Adrenal gland (tissue), 12 donors: ENCODE measurements around the gene SRC. TPM values are rescaled to one million over a fixed set of nuclear protein-coding genes. Genes with fewer than 3 reads are reported as not detected.
A peak's percentile ranks its signal among the peaks of the same experiment; 100 is the strongest.

Experiments used
- DNase-seq, 7 donors: peaks; one replicate each; pipeline ENCODE4 v3.0.0-alpha.2; 2019 to 2020
- H3K27ac ChIP-seq, 5 donors: fragments of 200-600 bp; sonication (generic) in 4 of 5; 1 replicate in 3 of 5; 2 replicates in 2 of 5; pipeline versions ENCODE4 v1.5.1 to v1.8.0; 2016 to 2020; ENCODE audit warnings: mild to moderate bottlenecking in 1 of 5
- H3K27me3 ChIP-seq: fragments of 200-600 bp; 2 replicates; pipeline ENCODE4 v1.8.0; 2021
- H3K36me3 ChIP-seq, 2 donors: fragments of 200-600 bp; replicated peaks in 1 of 2; 1 replicate in 1 of 2; 2 replicates in 1 of 2; pipeline versions ENCODE4 v1.5.1 to v1.8.0; 2018 to 2022
- H3K4me1 ChIP-seq, 2 donors: fragments of 200-600 bp; replicated peaks in 1 of 2; 1 replicate in 1 of 2; 2 replicates in 1 of 2; pipeline versions ENCODE4 v1.5.1 to v1.8.0; 2018 to 2021
- H3K4me3 ChIP-seq, 4 donors: fragments of 200-600 bp; sonication (generic) in 3 of 4; one replicate each; pipeline ENCODE4 v1.5.1; 2016 to 2018
- H3K9me3 ChIP-seq, 3 donors: fragments of 200-600 bp; sonication (generic) in 1 of 3; replicated peaks in 1 of 3; 1 replicate in 2 of 3; 2 replicates in 1 of 3; pipeline versions ENCODE4 v1.5.1 to v1.8.0; 2016 to 2021
- POLR2A ChIP-seq, 2 donors: fragments of 450-650 bp; IDR thresholded peaks; one replicate each; pipeline ENCODE4 v1.6.1; 2017; ENCODE audit warnings: antibody characterized with exemption in 2 of 2, mild to moderate bottlenecking in 2 of 2, moderate library complexity in 1 of 2
- WGBS, 4 donors: extraction: QIAGEN DNeasy Blood & Tissue Kit in 2 of 4; methylation state at CpG; one replicate each; pipeline versions ENCODE4 v1.1.5 to v1.1.7; 2013 to 2017; 5-methylcytosine and 5-hydroxymethylcytosine counted together
- intact Hi-C, 2 donors: fragments of 100-400 bp; cut with DNase I; formaldehyde crosslinking; loops; one replicate each; pipeline versions ENCODE4 v1.14.1 to v1.15.0; 2022 to 2023
- polyA plus RNA-seq, 3 donors: library from polyadenylated mRNA; stranded (reverse); fragments of 200-250 nt in 2 of 3; fragments of 350-450 nt in 1 of 3; fragmentation: Illumina TruSeq in 1 of 3; extraction: RNeasy Lipid Tissue Mini Kit (QIAGEN cat#74804) in 1 of 3; gene quantifications; one replicate each; pipeline ENCODE4 v1.2.3, GENCODE V29; 2013 to 2014
- total RNA-seq, 9 donors: library from RNA; depleted of rRNA in 4 of 9; stranded (reverse); fragments of >200 nt in 4 of 9; fragments of 120-200 nt in 1 of 9; fragmentation: NEBNext Ultra II Directional in 1 of 9; extraction: Animal tissue kit (Norgen Biotek cat#: 25700) in 1 of 9; gene quantifications; one replicate each; pipeline versions ENCODE4 v1.1.0 to v1.2.4, GENCODE V29; 2013 to 2023
- TF ChIP-seq, protein P1 (sequence below), 6 experiments: fragments of 450-650 bp in 4 of 6; fragments of 200-600 bp in 2 of 6; sonication (generic) in 1 of 6; IDR thresholded peaks; 1 replicate in 5 of 6; 2 replicates in 1 of 6; pipeline versions ENCODE4 v1.5.1 to v1.8.0; 2016 to 2021; ENCODE audit warnings: antibody characterized with exemption in 6 of 6, mild to moderate bottlenecking in 2 of 6, moderate library complexity in 1 of 6
- donor health status: healthy with polysubstance abuse.
- donor health status: Bipolar disorder and iron deficiency.
- donor health status: DM: yes; HTN: yes; CAD: no.
- donor health status: DM: no; HTN: no; CAD: no.
- donor health status: DM: no; HTN: no; CAD: no.
- donor health status: DM: yes; HTN: yes; CAD: no.

SRC gene
- total and polyA plus RNA-seq, 12 donors: 10.6 to 83.0 (median 52.7) TPM

DNA sequence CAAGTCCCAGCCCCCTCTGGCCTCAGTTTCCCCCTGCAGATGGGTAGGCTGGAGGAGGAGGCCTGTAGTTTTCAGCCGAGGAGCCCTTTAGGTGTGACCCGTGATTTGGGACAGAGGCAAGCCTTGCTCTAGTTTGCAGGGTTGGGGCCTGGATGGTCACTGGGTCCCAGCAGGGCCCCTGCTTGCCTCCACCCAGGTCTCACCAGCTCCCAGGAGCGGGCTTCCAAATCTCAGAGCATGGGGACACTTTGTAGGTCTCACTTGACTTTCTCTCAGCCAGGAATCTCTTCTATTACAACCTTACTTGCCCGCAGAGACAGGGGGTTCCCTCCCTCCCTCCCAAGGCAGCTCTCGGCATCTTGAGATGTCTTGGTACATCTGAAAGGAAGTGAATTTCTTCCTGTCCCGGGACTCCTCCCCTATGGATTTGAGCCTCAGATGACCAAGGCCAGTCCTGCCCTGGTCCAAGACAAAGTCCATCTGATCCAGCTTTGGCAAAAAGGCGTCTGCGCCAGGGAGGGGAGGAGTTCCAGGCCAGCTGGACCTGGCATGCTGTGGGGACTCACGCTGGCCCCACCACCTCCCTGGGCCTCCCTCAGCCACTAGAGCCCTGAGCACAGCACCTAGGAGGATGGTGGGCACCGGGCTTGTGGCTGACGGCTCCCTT lies 47.4 kb downstream of the SRC start:
- no peak overlapping the region for H3K27ac ChIP-seq
- peaks cover 7 to 13% of the 10 kb centered on the region in 2 donors for H3K4me1 ChIP-seq
- intact Hi-C loops: loop anchor here in 1 of 2 donors (10.0 kb wide), 1 partner anchor 199 kb away; no protein-coding TSS in a partner anchor
- WGBS, 4 donors: 62 to 77% (median 70%) methylated on average over 4 to 11 of the region's 11 CpGs
- no peaks in the 10 kb centered on the region for H3K27me3 ChIP-seq
- no peak overlapping the region for H3K4me3 ChIP-seq
- H3K36me3 ChIP-seq: peaks cover 0 to 29% of the 10 kb centered on the region in 2 donors
- no peaks in the 10 kb centered on the region for H3K9me3 ChIP-seq
- TF ChIP-seq, protein P1, sequence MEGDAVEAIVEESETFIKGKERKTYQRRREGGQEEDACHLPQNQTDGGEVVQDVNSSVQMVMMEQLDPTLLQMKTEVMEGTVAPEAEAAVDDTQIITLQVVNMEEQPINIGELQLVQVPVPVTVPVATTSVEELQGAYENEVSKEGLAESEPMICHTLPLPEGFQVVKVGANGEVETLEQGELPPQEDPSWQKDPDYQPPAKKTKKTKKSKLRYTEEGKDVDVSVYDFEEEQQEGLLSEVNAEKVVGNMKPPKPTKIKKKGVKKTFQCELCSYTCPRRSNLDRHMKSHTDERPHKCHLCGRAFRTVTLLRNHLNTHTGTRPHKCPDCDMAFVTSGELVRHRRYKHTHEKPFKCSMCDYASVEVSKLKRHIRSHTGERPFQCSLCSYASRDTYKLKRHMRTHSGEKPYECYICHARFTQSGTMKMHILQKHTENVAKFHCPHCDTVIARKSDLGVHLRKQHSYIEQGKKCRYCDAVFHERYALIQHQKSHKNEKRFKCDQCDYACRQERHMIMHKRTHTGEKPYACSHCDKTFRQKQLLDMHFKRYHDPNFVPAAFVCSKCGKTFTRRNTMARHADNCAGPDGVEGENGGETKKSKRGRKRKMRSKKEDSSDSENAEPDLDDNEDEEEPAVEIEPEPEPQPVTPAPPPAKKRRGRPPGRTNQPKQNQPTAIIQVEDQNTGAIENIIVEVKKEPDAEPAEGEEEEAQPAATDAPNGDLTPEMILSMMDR (IDR thresholded peaks at IDR 0.05): no peak
- TF ChIP-seq POLR2A (IDR thresholded peaks at IDR 0.05): no peak
- DNase-seq: peak in 1 of 7 donors; percentile 44

DNA sequence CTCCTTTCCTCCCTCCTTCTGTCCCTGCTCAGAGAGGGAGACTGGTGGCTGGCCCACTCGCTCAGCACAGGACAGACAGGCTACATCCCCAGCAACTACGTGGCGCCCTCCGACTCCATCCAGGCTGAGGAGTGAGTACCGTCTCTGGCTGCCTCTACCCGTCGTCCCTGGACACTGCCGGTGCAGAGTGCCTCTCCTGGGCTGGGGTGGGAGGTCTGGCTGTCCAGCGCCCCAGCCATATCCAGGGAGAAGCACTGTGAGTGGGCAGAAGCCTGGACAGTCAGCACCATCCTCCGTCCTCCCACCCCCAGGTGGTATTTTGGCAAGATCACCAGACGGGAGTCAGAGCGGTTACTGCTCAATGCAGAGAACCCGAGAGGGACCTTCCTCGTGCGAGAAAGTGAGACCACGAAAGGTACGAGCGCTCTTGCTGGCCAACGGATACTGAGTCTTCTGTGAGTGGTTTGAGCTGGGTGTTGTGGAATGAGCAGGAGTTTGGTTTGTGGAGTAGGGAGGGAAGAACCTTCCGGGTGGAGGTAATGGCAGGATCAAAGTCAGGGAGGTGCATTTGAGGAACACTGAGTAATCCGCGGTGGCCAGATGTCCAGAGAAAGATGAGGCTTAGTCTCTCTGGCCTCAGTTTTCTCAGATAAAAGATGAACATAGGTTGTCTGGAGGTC lies 48.1 kb downstream of the SRC start:
- no peak for DNase-seq
- H3K36me3 ChIP-seq: peaks cover 0 to 29% of the 10 kb centered on the region in 2 donors
- H3K9me3 ChIP-seq: no peaks in the 10 kb centered on the region
- H3K4me1 ChIP-seq: peaks cover 14 to 19% of the 10 kb centered on the region in 2 donors
- no peaks in the 10 kb centered on the region for H3K27me3 ChIP-seq
- 88 to 94% (median 90%) methylated on average over 17 to 22 of the region's 22 CpGs for WGBS, 4 donors
- H3K27ac ChIP-seq: no peak overlapping the region
- H3K4me3 ChIP-seq: no peak overlapping the region
- TF ChIP-seq POLR2A (IDR thresholded peaks at IDR 0.05): no peak
- TF ChIP-seq, protein P1 (IDR thresholded peaks at IDR 0.05): no peak
- intact Hi-C loops: loop anchor here in 1 of 2 donors (10.0 kb wide), 1 partner anchor 199 kb away; no protein-coding TSS in a partner anchor

DNA sequence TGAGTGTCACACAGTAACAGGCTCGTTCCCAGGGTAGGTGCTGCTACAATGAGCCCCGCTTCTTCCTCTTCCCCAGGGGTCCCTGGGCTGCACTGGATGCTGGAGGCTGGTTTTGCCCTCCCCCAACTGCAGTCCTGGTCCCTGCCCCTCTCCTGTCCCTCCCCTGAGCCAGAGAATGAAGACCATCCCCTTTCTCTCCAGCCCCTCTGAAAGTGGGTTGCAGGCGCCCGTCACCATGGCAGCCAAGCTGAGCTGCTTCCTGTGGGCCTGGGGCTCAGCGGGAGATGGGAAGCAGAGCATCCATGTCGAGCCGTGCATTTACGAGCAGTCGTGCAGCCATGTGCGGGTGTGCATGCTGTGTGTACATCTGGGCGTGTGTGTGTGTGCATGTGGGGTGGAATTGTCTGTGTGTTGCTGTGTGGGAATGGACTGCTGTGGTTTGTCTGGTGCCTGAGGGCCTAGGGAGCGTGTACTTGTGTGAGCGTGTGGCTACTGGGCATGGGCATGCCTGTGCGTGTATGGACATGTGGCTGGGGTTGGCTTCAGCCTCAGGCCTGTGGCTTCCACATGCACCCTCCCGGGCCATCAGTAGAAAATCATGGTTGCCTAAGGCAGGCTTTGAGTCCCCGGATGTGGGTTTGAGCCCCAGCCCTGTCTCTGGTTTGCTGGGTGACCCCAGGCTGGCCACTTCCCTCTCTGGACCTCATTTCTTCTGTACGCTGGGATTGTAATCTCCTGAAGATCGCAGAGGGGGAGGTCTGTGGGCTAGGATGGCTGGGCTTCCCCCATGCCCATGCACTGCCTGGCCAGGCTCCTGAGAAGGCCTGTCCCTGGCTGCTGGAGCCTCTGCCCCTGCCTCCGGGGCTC lies 48.8 kb downstream of the SRC start:
- no peaks in the 10 kb centered on the region for H3K27me3 ChIP-seq
- peaks cover 15 to 19% of the 10 kb centered on the region in 2 donors for H3K4me1 ChIP-seq
- WGBS, 4 donors: 86 to 93% (median 87%) methylated on average over 15 to 19 of the region's 19 CpGs
- no peak overlapping the region for H3K27ac ChIP-seq
- no peak overlapping the region for H3K4me3 ChIP-seq
- H3K9me3 ChIP-seq: no peaks in the 10 kb centered on the region
- intact Hi-C loops: loop anchor here in 1 of 2 donors (10.0 kb wide), 1 partner anchor 200 kb away; no protein-coding TSS in a partner anchor
- DNase-seq: no peak
- H3K36me3 ChIP-seq: peaks cover 0 to 30% of the 10 kb centered on the region in 2 donors
- TF ChIP-seq, protein P1 (IDR thresholded peaks at IDR 0.05): no peak
- TF ChIP-seq POLR2A (IDR thresholded peaks at IDR 0.05): no peak

DNA sequence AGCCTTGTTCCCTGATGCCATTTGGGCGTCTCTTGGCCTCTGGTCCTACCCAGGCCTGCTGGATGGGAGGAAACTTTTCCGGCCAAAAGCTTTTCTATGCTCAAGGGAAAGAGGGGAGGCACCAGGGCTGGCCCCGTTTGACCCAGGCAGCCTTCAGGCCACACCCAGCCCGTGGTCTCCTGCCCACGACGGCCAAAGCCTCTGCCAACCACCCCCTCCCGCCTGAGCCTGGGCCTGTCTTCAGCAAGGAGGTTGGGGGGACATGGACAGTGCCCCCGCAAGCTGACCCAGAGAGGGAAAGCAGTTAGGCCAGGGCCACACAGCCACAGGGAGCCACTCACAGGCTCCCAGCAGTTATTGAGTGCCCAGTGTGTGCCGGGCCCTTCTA lies 49.5 kb downstream of the SRC start:
- no peak for TF ChIP-seq POLR2A (IDR thresholded peaks at IDR 0.05)
- WGBS, 4 donors: 60 to 68% (median 67%) methylated on average over 6 to 9 of the region's 9 CpGs
- DNase-seq: no peak
- Histone ChIP-seq H3K27ac (no peak overlapping the region), H3K27me3 (no peaks in the 10 kb centered on the region), H3K4me1 (peaks cover 15 to 19% of the 10 kb centered on the region in 2 donors), H3K36me3 (peaks cover 0 to 37% of the 10 kb centered on the region in 2 donors), H3K9me3 (no peaks in the 10 kb centered on the region), H3K4me3 (no peak overlapping the region)
- intact Hi-C loops: loop anchor here in 1 of 2 donors (10.0 kb wide), 1 partner anchor 201 kb away; no protein-coding TSS in a partner anchor
